A172 (cell line): ENCODE measurements around the gene SPDYE16. TPM values are rescaled to one million over a fixed set of nuclear protein-coding genes. Genes with fewer than 3 reads are reported as not detected.
"Not testable (repeated sequence)": the region's sequence is repeated elsewhere in the genome, so short reads cannot be mapped to it uniquely, and the experiment has no call there.

ENCODE experiments used
- DNase-seq: peaks from one replicate; pipeline ENCODE4 v3.0.0-alpha.2; 2015; ENCODE audit warnings: low spot score
- total RNA-seq: library from RNA; depleted of rRNA; stranded (reverse); fragments of >200 nt; shearing (Covaris generic); gene quantifications from 2 replicates; pipeline ENCODE4 v1.2.3, GENCODE V29; 2014; rRNA removed

Gene SPDYE16
- total RNA-seq, 1 experiment from 2014 or later = not detected

GRCh38 chr7:76504351-76505167, 38.5 kb downstream of the SPDYE16 start:
- peak; percentile 26 for DNase-seq

- DNase-seq = not testable (repeated sequence)
Observed at GRCh38 chr7:76503244-76503643, 39.9 kb downstream of the SPDYE16 start.

GRCh38 chr7:76502836-76503235, 40.3 kb downstream of the SPDYE16 start:
- not testable (repeated sequence) for DNase-seq

- not testable (repeated sequence) for DNase-seq
Observed at GRCh38 chr7:76502224-76502623, 40.9 kb downstream of the SPDYE16 start.

GRCh38 chr7:76499924-76500241, 43.2 kb downstream of the SPDYE16 start:
- DNase-seq = not testable (repeated sequence)

- not testable (repeated sequence) for DNase-seq
Observed at GRCh38 chr7:76499201-76499923, 43.7 kb downstream of the SPDYE16 start.

GRCh38 chr7:76498583-76499200, 44.4 kb downstream of the SPDYE16 start:
- not testable (repeated sequence) for DNase-seq

- not testable (repeated sequence) for DNase-seq
Observed at GRCh38 chr7:76497918-76498582, 45.0 kb downstream of the SPDYE16 start.

GRCh38 chr7:76495717-76496116, 47.4 kb downstream of the SPDYE16 start:
- DNase-seq = not testable (repeated sequence)

GRCh38 chr7:76492139-76492538, 51.0 kb downstream of the SPDYE16 start:
- not testable (repeated sequence) for DNase-seq

- not testable (repeated sequence) for DNase-seq
Observed at GRCh38 chr7:76487969-76488368, 55.1 kb downstream of the SPDYE16 start.

- not testable (repeated sequence) for DNase-seq
Observed at GRCh38 chr7:76486618-76487017, 56.5 kb downstream of the SPDYE16 start.

- not testable (repeated sequence) for DNase-seq
Observed at GRCh38 chr7:76485822-76486610, 57.1 kb downstream of the SPDYE16 start.

GRCh38 chr7:76484456-76484855, 58.6 kb downstream of the SPDYE16 start:
- not testable (repeated sequence) for DNase-seq

- DNase-seq = not testable (repeated sequence)
Observed at GRCh38 chr7:76483081-76483480, 60.0 kb downstream of the SPDYE16 start.

GRCh38 chr7:76482660-76483059, 60.4 kb downstream of the SPDYE16 start:
- not testable (repeated sequence) for DNase-seq

Other genes with a start within 250 kb of the SPDYE16 start
- gene HSPB1, start 240.6 kb downstream of the SPDYE16 start, total RNA-seq = 235 and 382 TPM in 2 replicates
- 149 and 151 TPM in 2 replicates for gene YWHAG, start 184.3 kb downstream of the SPDYE16 start, total RNA-seq
- 0.76 and 2.4 TPM in 2 replicates for gene SSC4D, start 133.6 kb downstream of the SPDYE16 start, total RNA-seq
- 3.9 and 12.1 TPM in 2 replicates for gene ZP3, start 118.3 kb downstream of the SPDYE16 start, total RNA-seq
- 18.0 and 36.7 TPM in 2 replicates for gene DTX2, start 81.6 kb downstream of the SPDYE16 start, total RNA-seq
- gene UPK3B, start 32.7 kb downstream of the SPDYE16 start, total RNA-seq = 10.6 and 25.0 TPM in 2 replicates
- gene POMZP3, start 84.0 kb upstream of the SPDYE16 start, total RNA-seq = 12.8 and 19.4 TPM in 2 replicates